ENCODE measurements around the gene RAC2.
"Not testable (repeated sequence)": the region's sequence is repeated elsewhere in the genome, so short reads cannot be mapped to it uniquely, and the experiment has no call there.

Gene RAC2

DNA sequence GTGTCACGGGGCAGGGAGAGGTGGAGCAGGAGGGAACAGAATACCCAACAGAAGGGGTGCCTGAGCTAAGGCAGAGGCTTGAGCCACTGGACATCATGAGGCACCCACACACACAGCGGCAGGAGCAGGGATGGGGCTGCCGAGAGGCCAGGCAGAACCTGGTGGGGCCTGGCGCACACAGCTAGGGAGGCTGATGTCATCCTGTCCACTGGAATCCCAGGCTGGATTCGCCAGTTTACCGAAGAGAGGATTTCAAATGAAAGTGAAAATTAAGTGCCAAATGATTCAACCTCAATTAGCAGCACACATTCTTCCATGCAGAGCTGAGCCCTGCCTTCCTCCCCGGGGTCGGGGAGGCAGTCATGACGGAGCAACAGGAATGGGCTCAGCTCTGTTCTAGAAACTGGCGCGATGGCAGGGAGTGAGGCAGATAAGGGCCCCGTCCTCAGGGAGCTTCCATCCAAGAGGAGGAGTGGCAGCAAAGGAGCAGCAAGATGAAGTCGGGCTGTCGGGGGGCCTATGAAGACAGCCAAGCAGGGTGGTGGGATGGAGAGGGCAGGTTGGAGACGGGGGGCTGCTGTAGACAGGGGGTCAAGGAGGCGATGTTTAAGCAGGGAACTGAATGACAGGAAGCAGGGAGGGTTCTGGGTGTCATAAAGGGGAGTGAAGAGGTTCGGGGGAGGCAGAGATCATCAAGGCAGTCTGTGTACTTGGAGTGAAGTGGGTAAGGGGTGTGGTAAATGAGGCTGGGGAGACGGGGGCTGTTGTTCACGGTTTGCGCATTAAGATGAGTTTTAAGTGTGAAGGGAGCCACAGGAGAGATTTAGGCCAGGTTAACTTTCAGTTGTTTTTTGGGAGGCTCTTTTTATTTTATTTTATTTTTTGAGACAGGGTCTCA is 6.4 kb downstream of the RAC2 start:
- FAIRE-seq (no peak), DNase-seq (ENCODE audit: insufficient read length, low spot score) (no peak)

DNA sequence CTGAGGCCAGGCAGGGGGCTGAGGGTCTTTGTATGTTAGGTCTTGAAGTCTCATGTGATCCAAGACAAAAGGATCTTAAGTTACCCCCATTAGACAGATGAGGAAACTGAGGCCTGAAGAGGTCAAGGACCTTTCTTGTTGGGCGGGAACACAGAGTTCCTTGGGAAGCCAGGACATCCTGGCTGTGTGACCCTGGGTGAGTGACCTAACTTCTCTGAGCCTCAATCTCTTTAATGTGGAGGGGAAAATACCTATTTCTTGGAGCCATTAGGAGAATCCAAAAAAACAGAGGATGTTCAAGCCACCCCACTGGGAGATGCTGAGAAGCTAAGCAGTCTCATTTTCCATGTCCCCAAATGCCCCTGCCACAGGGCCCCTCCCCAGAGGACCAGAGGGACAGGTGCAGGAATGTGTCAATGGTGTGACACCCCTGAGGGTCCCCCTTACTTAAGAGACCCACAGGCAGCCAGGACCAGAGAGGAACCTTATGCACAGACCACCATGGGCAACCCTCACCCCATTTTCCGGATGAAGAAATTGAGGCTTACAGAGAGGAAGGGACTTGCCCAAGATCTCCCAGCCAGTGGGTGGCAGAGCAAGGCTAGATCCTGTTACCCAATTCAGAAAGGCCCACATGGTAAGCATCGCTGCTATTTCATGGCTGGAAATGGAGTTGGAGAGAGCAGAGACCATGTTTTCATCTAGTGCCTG is 8.0 kb downstream of the RAC2 start:
- no peak for DNase-seq (ENCODE audit: insufficient read length, low spot score)
- no peak for FAIRE-seq

GRCh38 chr22:37234736-37235711 is 9.0 kb downstream of the RAC2 start:
- no peak for DNase-seq (ENCODE audit: insufficient read length, low spot score)
- no peak for FAIRE-seq

GRCh38 chr22:37233751-37234631 is 10.1 kb downstream of the RAC2 start:
- DNase-seq (ENCODE audit: insufficient read length, low spot score) = no peak

DNA sequence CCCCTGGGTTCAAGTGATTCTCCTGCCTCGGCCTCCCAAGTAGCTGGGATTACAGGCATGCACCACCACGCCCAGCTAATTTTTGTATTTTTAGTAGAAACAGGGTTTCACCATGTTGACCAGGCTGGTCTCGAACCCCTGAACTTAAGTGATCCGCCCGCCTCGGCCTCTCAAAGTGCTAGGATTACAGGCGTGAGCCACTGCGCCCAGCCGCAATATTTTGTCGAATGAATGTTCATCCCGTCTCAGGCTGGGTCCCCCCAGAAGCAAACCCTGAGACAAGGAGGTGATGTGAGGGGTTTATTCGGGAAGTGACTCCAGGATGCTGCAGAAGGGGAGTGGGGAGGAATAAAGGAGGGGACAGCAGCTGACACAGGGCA is 10.7 kb downstream of the RAC2 start:
- not testable (repeated sequence) for FAIRE-seq; DNase-seq (ENCODE audit: insufficient read length, low spot score)

More at GRCh38 chr22:37233751-37234631, 10.1 kb downstream of the RAC2 start:
- no peak for FAIRE-seq

DNA sequence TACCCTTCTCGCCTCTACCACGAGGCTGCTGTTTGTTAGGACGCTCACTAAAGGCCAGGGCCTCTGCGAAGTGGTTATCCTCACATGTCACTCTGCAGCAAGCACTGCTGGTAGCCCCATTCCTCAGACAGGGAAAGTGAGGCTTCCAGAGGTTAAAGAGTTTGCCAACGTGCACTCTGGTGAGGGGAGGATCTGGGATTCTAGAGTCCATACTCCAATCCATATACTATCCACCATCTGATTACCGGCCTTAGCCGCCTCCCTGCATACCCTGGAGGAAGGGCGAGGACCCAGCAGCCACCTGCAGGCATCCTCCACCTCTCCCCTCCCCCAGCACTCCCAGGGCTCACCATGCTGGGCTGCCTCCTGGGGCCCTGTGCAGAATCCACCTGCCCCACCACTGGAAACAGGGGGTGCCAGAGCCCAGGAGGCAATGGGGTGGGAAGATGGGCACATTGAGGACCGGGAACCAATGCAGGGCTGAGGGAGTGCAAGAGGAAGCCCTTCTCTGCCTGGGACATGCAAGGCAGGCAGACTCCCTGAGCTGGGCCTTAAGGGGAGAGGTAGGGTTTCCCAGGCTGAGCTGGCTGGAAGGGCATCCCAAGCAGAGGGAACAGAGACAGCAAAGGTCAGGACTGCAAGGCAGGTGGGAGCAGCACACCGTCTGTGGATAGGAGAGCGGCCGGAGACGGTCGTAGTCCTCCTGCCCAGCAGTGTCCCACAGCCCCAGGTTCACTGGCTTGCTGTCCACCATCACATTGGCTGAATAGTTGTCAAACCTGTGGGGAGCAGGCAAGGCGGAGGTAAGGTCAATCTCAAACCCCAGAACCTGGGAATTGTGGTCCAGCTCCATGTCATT is 11.7 kb downstream of the RAC2 start:
- FAIRE-seq = no peak
- DNase-seq (ENCODE audit: insufficient read length, low spot score) = no peak

DNA sequence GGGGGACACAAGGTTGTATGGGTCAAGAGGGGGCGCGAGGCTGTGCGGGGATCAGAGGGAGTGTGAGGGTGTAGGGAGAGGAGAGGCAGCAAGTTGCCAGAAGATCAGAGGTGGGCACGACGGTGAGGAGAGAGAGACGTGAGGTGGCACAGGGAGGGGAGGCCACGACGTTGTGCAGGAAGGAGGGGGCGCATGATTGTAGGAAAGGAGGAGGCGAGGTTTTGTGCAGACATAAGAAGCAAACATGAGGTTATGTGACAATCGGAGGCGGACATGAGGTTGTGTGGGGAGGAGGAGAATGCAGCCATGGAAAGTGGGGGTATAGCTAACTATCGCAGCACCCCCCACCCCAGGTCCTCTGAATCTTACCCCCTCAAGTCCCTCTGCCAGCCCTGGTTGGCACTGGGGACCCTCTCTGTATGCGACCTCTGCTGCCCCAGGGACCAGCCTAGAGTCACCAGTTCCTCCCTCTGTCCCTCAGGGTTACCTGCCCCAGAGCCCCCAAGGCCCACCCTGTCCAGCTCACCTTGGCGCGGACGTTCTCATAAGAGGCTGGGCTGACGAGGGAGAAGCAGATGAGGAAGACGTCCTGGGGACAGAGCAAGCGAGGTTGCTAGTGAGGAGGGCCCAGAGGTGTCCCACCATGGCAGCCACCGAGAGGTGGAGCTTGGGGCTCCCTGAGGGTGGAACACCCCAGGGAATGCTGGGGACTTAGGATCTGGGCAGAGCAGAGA is 12.5 kb downstream of the RAC2 start:
- FAIRE-seq (no peak), DNase-seq (ENCODE audit: insufficient read length, low spot score) (no peak)

DNA sequence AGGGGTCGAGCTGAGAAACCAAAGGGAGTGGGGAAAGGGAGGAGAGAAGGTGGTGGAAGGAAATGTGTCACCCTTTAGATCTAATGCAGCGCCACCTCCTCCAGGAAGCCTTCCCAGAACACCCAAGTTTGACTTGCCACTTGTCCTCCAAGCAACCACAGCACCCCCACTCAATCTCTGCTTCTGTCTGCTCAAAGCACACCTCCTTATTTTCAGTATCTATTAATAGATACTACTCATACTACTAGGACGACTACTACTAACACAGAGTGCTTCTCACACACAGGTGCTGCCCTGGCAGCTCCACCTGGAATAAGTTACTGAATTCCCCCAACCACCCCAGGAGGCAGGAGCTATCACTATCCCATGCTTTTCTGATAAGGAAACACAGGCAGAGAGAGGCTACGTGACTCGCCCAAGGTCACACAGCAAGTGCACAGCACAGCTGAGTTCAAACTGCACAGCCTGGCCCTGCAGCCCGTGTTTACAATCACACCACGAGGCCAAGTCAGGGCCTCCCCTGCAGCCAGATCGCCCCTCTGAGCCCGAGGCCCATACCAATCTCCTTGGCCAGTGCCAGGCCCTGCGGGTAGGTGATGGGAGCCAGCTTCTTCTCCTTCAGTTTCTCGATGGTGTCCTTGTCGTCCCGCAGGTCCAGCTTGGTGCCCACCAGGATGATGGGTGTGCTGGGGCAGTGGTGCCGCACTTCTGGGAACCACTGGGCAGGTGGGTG is 13.2 kb downstream of the RAC2 start:
- FAIRE-seq (peak; percentile 96), DNase-seq (ENCODE audit: insufficient read length, low spot score) (no peak)

- FAIRE-seq = no peak
- DNase-seq (ENCODE audit: insufficient read length, low spot score) = peak; percentile 83
Measured at GRCh38 chr22:37229805-37230672, 14.0 kb downstream of the RAC2 start.

DNA sequence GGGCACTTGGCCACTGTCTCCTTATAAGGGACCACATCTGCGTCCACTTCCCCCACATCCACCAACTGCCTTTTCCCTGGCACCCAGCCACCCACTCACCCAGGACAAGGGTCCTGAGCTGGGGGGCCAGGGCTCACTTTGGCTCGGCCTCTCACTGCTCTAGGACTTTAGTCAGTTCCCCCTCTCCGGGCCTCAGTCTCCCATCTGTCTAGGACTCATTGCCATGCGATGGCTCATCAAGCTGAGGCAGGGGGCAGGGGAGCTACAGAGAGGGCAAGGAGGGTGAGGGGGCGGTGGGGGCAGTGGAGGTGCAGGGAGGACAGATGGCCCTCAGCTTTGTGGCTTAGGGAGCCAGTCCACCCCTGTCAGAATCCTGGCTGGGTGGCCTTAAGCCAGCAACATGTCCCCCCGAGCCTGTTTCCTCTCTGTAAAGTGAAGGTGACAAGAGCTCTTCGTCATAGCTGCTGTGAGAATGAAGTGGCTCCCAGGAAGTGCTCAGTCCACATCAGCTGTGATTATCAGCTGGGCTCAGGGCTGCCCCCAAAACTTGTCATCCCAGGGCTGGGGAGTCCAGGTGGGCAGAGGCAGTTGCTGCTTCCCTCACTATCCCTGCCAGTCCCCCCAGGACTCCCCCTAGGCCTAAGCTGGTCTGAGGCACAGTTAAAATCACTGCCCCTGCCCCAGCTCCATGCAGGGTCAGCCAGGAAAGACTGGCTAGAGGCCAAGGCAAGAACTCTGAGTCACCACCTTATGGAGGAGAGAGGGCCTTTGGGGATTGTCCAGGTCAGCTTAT is 14.9 kb downstream of the RAC2 start:
- peak; percentile 89 for FAIRE-seq

GRCh38 chr22:37228106-37229011 is 15.7 kb downstream of the RAC2 start:
- FAIRE-seq (no peak), DNase-seq (ENCODE audit: insufficient read length, low spot score) (no peak)

More for the DNA sequence above, 14.9 kb downstream of the RAC2 start:
- DNase-seq (ENCODE audit: insufficient read length, low spot score) = no peak

- FAIRE-seq = no peak
- no peak for DNase-seq (ENCODE audit: insufficient read length, low spot score)
Measured at GRCh38 chr22:37226514-37226913, 17.6 kb downstream of the RAC2 start.

DNA sequence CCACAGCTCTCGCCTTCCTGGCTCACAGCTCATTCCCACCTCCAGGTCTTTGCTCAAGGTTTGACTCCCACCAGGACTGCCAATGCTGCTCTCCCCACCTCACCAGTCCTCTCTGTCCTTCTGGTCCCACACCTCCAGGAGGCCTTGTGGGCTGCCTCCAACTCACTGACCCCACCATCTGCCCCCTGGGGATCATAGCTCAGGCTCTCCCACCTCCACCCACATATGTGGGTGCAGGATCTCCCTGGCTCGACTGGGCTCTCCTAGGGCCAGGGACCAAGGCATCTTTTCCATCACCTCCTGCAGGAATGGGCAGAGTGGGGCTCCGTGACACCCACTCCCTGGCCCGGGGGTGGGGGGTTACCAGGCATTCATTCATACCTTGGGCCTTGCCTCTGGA is 18.0 kb downstream of the RAC2 start:
- no peak for FAIRE-seq
- DNase-seq (ENCODE audit: insufficient read length, low spot score) = no peak

DNA sequence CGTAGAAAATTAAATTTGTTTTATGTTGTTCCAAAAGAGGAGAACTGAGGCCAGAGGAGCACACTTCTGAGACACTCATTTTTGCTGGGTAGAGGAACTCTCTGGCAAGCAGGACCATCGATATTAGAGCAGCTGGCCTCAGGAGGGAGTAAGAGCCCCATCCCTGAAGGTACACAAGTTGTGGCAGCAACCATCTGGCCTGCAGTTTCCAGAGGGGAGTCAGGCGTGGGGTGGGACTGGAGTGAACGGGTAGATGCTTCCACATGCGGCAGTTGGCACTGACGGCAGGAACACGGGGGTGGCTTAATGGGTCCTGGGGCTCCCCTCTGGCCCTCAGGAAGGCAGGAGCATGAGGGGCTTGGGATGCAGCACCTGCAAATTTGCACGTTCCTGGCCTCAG is 18.6 kb downstream of the RAC2 start:
- FAIRE-seq = peak; percentile 80
- DNase-seq (ENCODE audit: insufficient read length, low spot score) = no peak

Data from GM19239 (cell line).